Measurements from ENCODE around the gene MCU. TPM values are rescaled to one million over a fixed set of nuclear protein-coding genes. Genes with fewer than 3 reads are reported as not detected.

The MCU gene
- total and polyA plus RNA-seq, 2 of the 8 experiments (the other 6 are each of a cell fraction or from before 2014, with no cell fraction given): 51.6 to 62.2 TPM

DNA sequence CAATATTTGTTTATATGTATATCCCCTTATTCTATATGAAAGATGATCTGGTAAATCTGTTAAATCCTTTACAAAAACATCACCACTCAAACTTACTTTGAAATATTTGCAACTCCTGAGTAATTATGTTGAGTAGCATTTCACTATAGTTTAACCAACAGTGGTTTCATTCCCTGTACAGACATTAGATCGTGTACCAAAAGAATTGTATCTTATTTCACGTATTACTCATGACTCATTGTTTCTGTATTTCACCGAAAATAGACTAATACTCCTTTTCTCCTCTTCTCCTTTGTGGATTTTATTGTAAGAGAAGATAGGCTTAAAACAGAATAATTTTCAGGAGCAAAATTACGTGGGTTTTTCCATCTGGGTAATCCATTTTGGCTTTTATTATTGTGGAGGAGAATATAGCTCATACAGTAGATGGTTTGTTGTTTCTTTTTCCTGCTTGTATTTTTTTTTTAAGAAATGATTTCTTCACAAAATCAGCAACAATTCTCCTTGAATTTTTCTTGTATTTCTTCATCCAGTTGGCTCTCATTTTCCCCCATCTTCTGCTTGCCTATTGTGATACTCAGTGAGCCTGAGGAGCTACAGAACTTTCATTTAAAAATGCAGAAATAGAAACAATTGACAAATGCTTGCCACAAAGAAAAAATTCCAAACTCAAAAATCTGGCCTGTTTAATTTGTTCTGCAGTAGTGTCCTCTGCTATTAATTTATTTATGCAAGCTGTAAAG is 111.0 kb downstream of the MCU start:
- Histone ChIP-seq H3K56ac (replicated peaks; ENCODE audit: insufficient read length, low read depth, low read length) (no peak overlapping the region), H3K4me1 (replicated peaks in 1 of 4; ENCODE audit: control insufficient read depth in 3 of 4, insufficient read depth in 4 of 4, low read length in 3 of 4) (peaks cover 0 to 4% (median 2%) of the 10 kb centered on the region in 4 experiments; a peak in 4 of 7 replicates), H3K79me1 (ENCODE audit: low read depth, low read length) (no peaks in the 10 kb centered on the region; the same call in 1 of the 2 replicates), H3K23ac (ENCODE audit: insufficient read length) (no peak overlapping the region), H3K9ac (replicated peaks in 1 of 4; ENCODE audit: extremely low read depth in 1 of 4, low read depth in 3 of 4, low read length in 3 of 4) (no peak overlapping the region), H4K5ac (ENCODE audit: insufficient read length, low read depth, low read length) (no peak overlapping the region), H4K8ac (ENCODE audit: extremely low read depth, insufficient read depth, low read length) (no peak overlapping the region), H2BK120ac (replicated peaks; ENCODE audit: low read depth, low read length) (no peak overlapping the region), H3K79me2 (ENCODE audit: control insufficient read depth in 1 of 2, insufficient read depth in 2 of 2, low read length in 2 of 2) (peaks cover 0 to 8% of the 10 kb centered on the region in 2 experiments; a peak in 3 of 4 replicates), H3K4ac (replicated peaks; ENCODE audit: insufficient read length, low read depth, low read length) (no peak overlapping the region), H4K91ac (replicated peaks; ENCODE audit: insufficient read length, low read length) (no peak overlapping the region), H3K23me2 (ENCODE audit: low read depth, low read length) (no peaks in the 10 kb centered on the region), H4K20me1 (replicated peaks in 1 of 2; ENCODE audit: control insufficient read depth in 1 of 2, insufficient read depth in 2 of 2, low read length in 2 of 2) (no peaks in the 10 kb centered on the region), H3K9me3 (ENCODE audit: insufficient read depth in 2 of 2, low read depth in 1 of 2, low read length in 1 of 2) (no peaks in the 10 kb centered on the region), H3K18ac (ENCODE audit: extremely low read depth, low read length) (no peak overlapping the region), H2BK20ac (ENCODE audit: low read length) (no peak overlapping the region), H3K4me3 (ENCODE audit: extremely low read depth in 1 of 4, insufficient read depth in 2 of 4, low read depth in 3 of 4, low read length in 4 of 4) (no peak overlapping the region), H3K27ac (ENCODE audit: low read depth, low read length) (no peak overlapping the region), H2AFZ (ENCODE audit: low read length) (no peak overlapping the region), H3K14ac (ENCODE audit: insufficient read length) (no peak overlapping the region), H2BK12ac (ENCODE audit: low read depth, low read length) (no peak overlapping the region), H3K27me3 (replicated peaks in 1 of 4; ENCODE audit: control insufficient read depth in 3 of 4, extremely low read depth in 1 of 4, insufficient read depth in 3 of 4, low read length in 3 of 4) (no peaks in the 10 kb centered on the region), H2BK15ac (ENCODE audit: low read length) (no peak overlapping the region), H2BK5ac (ENCODE audit: low read depth, low read length) (no peak overlapping the region), H2AK5ac (ENCODE audit: low read depth, low read length) (no peak overlapping the region), H3K4me2 (ENCODE audit: insufficient read depth in 1 of 2, low read depth in 2 of 2, low read length in 2 of 2) (no peak overlapping the region), H3K36me3 (ENCODE audit: control insufficient read depth in 2 of 4, insufficient read depth in 4 of 4, low read length in 3 of 4) (no peaks in the 10 kb centered on the region)
- DNase-seq (ENCODE audit: low read depth in 1 of 2, low spot score in 2 of 2): no peak
- POLR2A ChIA-PET (ENCODE audit: partially characterized antibody): no interaction called here
- TF ChIP-seq SP2 (IDR thresholded peaks at IDR 0.05; ENCODE audit: low read length) (no peak), TEAD4 (IDR thresholded peaks at IDR 0.05; ENCODE audit: low read depth, low read length) (no peak)
- WGBS, 2 experiments (ENCODE audit: extremely low coverage in 1 of 2, insufficient coverage in 1 of 2, insufficient read length in 1 of 2, insufficient replicate concordance in 2 of 2, low coverage in 1 of 2, low lambda C conversion rate in 2 of 2, missing lambda C conversion rate in 1 of 2): 83% methylated on average over 4 of the region's 4 CpGs; no CpG with 5 or more reads in 1 of the 2 experiments
- FAIRE-seq: no peak
- CTCF ChIA-PET (ENCODE audit: partially characterized antibody): interaction anchor here (1.4 kb wide), 1 partner anchor 428 kb away, joined by 4 read pairs; no protein-coding TSS in a partner anchor
